Measurements from ENCODE around the gene PHACTR3. TPM values are rescaled to one million over a fixed set of nuclear protein-coding genes. Genes with fewer than 3 reads are reported as not detected.

Gene PHACTR3
- total RNA-seq, 2 donors from 2014 or later: 0.52 TPM; not detected in 1

DNA sequence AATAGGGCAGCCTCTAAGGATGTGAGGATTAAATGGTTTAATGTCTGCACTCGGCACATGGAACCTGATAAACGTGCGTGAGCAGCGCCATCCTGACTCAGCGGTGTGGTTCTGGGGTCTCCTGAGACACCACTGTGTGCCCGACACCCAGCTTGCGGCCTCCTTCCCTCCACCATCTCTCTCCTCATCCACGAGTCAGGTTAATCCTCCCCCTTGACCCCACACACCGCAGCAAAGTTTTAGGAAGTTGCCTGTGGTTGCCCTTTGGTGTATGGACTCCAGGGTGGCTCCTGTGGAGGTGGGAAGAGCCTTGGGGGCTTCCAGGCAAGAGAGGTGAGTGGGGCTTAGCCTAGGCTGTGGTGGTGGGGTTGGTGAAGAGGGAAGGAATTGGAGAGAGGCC lies 68.2 kb downstream of the PHACTR3 start:
- no peaks in the 10 kb centered on the region for H3K9me3 ChIP-seq (ENCODE audit: control insufficient read depth, low read length, poor library complexity, severe bottlenecking)
- DNase-seq (no peak), ATAC-seq (no peak)
- Mint-ChIP-seq H3K27me3 (peaks cover 46% of the 10 kb centered on the region), H3K36me3 (ENCODE audit: low read depth) (no peaks in the 10 kb centered on the region), H3K4me3 (no peak overlapping the region), H3K27ac (no peak overlapping the region), H3K4me1 (no peaks in the 10 kb centered on the region)

DNA sequence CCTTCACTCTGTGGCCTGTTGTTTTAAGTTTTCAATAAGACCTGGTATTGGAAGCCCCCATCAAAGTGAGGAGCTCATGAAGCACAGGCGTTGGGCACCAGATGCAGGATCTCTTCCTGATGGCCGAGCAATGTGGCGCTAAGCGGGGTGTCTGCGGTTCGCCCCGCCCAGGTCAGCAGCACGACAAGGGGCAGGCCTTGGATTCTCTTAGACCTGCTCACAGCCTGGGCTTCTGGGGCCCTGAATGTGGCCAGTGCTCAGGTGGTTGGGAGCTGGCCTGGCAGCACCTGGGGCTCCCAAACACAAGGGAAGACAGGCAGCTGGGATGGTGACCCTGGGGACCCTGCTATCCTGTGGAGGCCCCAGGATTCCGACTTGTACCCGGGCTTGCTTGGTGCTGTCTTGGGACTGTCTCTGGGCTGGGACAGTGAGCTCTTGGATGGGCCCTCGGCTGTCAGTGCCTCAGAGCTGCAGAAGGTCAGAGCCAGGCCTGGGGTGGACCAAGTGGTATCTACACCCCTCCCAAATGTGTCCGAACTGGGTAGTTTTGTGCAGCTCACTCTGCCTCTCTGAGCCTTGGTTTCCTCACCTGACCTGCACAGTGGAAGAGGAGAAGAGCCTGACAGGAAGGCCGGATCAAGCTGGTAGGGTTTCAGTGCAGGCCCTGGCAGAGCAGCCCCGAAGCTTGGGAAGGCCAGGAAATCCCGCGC lies 69.1 kb downstream of the PHACTR3 start:
- peaks cover 51% of the 10 kb centered on the region for H3K27me3 Mint-ChIP-seq
- H3K4me3 Mint-ChIP-seq: no peak overlapping the region
- no peaks in the 10 kb centered on the region for H3K4me1 Mint-ChIP-seq
- H3K27ac Mint-ChIP-seq: no peak overlapping the region
- no peaks in the 10 kb centered on the region for H3K9me3 ChIP-seq (ENCODE audit: control insufficient read depth, low read length, poor library complexity, severe bottlenecking)
- peaks cover 1% of the 10 kb centered on the region for H3K36me3 Mint-ChIP-seq (ENCODE audit: low read depth)
- ATAC-seq: no peak
- no peak for DNase-seq

DNA sequence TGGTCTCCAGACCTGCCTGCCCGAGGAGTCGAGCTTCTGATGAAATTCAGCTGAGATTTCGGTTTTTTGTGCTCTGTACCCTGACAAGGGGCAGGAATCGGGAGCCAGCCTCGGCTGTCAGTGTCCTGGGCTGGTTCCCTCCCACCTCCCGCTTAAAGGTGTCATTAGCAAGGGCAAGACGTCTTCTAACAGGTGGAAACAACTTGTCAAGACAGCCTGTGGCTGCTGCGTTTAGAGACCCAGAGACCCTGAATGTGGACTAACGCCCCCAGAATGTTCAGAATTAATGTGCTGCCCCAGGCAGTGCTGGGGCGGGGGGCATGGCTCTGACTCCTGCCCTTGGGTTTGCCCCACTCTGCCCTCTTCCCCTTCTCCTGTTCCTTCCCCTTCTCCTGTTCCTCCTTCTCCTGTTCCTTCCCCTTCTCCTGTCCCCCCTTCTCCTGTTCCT lies 69.7 kb downstream of the PHACTR3 start:
- H3K4me1 Mint-ChIP-seq: no peaks in the 10 kb centered on the region
- peaks cover 2% of the 10 kb centered on the region for H3K36me3 Mint-ChIP-seq (ENCODE audit: low read depth)
- no peak overlapping the region for H3K4me3 Mint-ChIP-seq
- no peak overlapping the region for H3K27ac Mint-ChIP-seq
- DNase-seq: no peak
- H3K9me3 ChIP-seq (ENCODE audit: control insufficient read depth, low read length, poor library complexity, severe bottlenecking): no peaks in the 10 kb centered on the region
- no peak for ATAC-seq
- peaks cover 54% of the 10 kb centered on the region for H3K27me3 Mint-ChIP-seq

DNA sequence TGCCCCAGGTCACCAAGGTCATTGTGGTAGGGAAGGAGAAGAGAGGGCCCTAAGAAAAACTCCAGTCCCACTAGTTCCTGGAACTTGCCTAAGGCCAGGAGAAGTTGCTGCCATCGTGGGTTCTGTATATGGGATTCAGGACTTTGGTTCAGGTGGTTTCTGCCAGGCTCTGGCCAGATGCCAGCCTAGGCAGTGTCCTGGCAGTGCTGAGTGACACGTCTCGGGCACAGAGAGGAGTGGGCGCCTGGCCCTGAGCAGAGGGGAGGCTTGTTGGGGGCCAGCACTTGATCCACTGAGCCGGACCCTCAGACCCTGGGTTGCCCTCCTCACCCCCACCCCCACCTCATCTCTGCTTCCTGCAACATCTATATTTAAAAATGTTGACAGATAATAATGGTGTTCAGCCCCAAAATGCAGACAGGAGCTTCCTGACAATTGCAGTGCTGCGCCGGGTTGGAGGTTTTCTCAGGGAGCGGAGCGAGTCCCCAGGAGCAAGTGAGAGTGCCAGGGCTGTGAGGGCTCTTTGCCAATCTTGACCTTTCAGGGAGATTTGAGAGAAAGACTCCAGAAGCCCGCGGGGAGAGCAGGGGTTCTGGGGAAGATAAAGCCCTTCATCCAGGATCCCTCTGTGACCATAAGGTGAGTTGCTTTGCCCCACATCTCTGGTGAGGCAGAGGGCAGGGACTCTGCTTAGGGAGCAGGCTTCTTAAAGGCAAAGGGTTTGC lies 71.9 kb downstream of the PHACTR3 start:
- Mint-ChIP-seq H3K27ac (no peak overlapping the region), H3K4me3 (no peak overlapping the region), H3K4me1 (no peaks in the 10 kb centered on the region), H3K36me3 (ENCODE audit: low read depth) (peaks cover 2% of the 10 kb centered on the region), H3K27me3 (peaks cover 59% of the 10 kb centered on the region)
- DNase-seq (no peak), ATAC-seq (no peak)
- no peaks in the 10 kb centered on the region for H3K9me3 ChIP-seq (ENCODE audit: control insufficient read depth, low read length, poor library complexity, severe bottlenecking)

DNA sequence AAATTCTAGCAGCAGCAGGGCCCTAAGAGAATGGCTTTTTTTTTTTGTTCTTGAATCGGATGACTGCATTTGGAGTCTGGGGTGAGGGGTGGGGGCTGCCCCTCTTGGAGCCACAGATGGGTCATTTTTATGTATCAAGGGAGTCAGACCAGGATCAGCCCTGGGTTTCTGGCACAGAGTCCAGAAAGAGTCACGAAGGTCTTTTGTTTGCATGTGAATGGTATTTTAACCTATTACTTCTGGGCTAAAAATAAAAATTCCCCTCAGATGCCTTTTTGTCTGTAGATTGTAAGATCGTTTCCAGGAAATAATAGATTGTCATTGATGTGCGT lies 72.5 kb downstream of the PHACTR3 start:
- no peaks in the 10 kb centered on the region for H3K9me3 ChIP-seq (ENCODE audit: control insufficient read depth, low read length, poor library complexity, severe bottlenecking)
- H3K4me1 Mint-ChIP-seq: no peaks in the 10 kb centered on the region
- DNase-seq (no peak), ATAC-seq (no peak)
- peaks cover 2% of the 10 kb centered on the region for H3K36me3 Mint-ChIP-seq (ENCODE audit: low read depth)
- no peak overlapping the region for H3K4me3 Mint-ChIP-seq
- H3K27ac Mint-ChIP-seq: no peak overlapping the region
- peaks cover 59% of the 10 kb centered on the region for H3K27me3 Mint-ChIP-seq

DNA sequence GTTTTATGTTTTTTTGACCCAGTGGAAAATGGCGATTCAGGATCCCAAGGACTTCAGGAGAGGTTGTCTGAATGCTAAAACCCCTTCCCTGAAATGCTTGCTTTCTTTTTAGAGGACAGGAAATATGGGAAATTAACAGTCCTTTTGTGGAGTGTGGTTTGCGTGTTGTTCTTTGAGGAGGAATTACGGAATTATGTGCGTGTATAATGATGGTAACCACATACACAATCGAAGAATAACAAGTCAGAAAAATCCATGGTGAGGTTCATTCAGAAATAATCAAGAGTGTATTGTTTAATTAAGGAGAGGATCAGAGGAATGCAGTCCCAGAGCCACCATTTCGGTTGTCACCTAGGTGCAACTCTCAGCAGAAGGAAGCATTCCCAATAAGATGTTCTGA lies 73.2 kb downstream of the PHACTR3 start:
- no peaks in the 10 kb centered on the region for H3K9me3 ChIP-seq (ENCODE audit: control insufficient read depth, low read length, poor library complexity, severe bottlenecking)
- no peak overlapping the region for H3K4me3 Mint-ChIP-seq
- no peak overlapping the region for H3K27ac Mint-ChIP-seq
- DNase-seq (no peak), ATAC-seq (no peak)
- H3K4me1 Mint-ChIP-seq: no peaks in the 10 kb centered on the region
- peaks cover 56% of the 10 kb centered on the region for H3K27me3 Mint-ChIP-seq
- peaks cover 2% of the 10 kb centered on the region for H3K36me3 Mint-ChIP-seq (ENCODE audit: low read depth)

DNA sequence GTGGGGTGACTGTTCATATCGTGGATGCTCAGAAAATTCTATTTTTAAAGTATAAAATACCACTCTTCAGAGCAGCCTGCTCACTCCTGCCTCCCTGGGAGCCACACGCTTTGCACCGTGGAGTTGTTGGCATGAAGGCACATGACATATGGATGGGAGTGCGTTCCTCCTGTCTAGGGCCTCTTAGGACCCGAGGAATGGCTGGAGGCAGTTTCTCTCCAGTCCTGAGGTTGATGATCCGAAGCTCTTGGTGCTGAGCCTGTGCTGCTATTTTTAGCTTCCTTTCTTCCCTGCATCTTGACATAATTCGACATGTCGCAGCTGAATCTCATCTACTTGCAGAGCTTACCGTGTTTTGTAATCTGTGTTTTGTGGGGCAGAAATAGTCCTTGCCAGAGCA lies 73.9 kb downstream of the PHACTR3 start:
- DNase-seq (no peak), ATAC-seq (no peak)
- Mint-ChIP-seq H3K27ac (no peak overlapping the region), H3K4me1 (no peaks in the 10 kb centered on the region), H3K36me3 (ENCODE audit: low read depth) (peaks cover 2% of the 10 kb centered on the region), H3K27me3 (peaks cover 49% of the 10 kb centered on the region), H3K4me3 (no peak overlapping the region)
- H3K9me3 ChIP-seq (ENCODE audit: control insufficient read depth, low read length, poor library complexity, severe bottlenecking): no peaks in the 10 kb centered on the region

DNA sequence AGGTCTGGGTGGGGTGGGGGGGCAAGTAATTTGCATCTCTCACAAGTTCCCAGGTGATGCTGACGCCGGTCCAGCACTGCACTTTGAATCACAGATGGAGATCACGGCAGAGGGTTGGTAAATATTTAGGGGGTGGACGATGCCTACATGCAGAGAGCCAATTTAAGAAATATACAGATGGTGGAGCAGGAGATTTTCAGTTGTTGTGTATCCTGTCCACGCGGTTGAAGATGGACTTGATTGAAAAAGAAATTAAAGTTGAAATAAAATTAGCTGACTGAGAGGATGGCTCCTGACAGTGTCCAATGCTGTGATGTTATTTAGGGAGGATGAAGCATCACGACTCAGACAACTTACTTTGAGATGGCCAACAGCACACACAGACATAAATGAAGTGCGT lies 74.6 kb downstream of the PHACTR3 start:
- Mint-ChIP-seq H3K4me3 (no peak overlapping the region), H3K27me3 (peaks cover 45% of the 10 kb centered on the region), H3K27ac (no peak overlapping the region), H3K36me3 (ENCODE audit: low read depth) (peaks cover 2% of the 10 kb centered on the region), H3K4me1 (no peaks in the 10 kb centered on the region)
- no peaks in the 10 kb centered on the region for H3K9me3 ChIP-seq (ENCODE audit: control insufficient read depth, low read length, poor library complexity, severe bottlenecking)
- DNase-seq: no peak
- ATAC-seq: no peak

DNA sequence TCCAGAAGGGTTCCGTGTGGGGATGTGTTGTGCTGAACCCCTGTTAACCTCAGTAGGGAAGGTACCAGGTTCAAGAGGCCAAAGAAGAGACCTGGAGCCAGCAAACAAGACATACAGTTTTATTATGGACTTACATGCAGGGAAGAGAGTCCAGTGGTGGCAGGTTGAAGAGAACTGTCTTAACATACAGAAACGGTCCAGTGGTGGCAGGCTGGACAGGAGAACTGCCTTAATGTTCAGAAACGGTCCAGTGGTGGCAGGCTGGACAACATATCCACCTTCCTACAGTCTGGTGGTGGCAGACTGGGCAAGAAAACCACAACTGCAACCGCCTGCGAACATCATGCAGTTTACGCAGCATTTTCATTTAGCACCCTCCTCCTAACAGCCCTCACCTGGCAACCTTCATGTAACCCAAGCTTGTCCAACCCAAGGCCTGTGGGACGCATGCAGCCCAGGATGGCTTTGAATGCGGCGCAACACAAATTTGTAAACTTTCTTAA lies 75.9 kb downstream of the PHACTR3 start:
- DNase-seq (no peak), ATAC-seq (no peak)
- no peaks in the 10 kb centered on the region for H3K4me1 Mint-ChIP-seq
- peaks cover 45% of the 10 kb centered on the region for H3K27me3 Mint-ChIP-seq
- H3K9me3 ChIP-seq (ENCODE audit: control insufficient read depth, low read length, poor library complexity, severe bottlenecking): no peaks in the 10 kb centered on the region
- H3K4me3 Mint-ChIP-seq: no peak overlapping the region
- H3K27ac Mint-ChIP-seq: no peak overlapping the region
- peaks cover 2% of the 10 kb centered on the region for H3K36me3 Mint-ChIP-seq (ENCODE audit: low read depth)

DNA sequence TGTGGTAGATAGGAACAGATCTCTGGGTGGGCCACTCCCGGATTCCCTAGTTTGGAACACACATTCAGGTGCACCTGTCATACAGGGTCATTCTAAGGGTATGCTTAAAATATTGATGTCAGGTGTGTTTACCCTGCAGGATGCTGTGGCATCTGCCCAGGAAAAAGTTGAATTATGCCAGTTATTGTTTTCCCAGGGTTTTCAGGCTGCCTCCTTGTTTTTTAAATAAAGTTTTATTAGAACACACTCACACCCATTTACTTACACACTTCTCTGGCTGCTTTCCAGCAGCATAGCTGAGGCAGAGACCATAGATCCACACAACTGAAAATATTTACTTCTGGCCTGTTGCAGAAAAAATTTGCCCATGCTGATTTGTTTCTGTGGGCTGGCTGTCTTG lies 76.5 kb downstream of the PHACTR3 start:
- Mint-ChIP-seq H3K27me3 (peaks cover 42% of the 10 kb centered on the region), H3K27ac (no peak overlapping the region), H3K4me3 (no peak overlapping the region), H3K36me3 (ENCODE audit: low read depth) (peaks cover 2% of the 10 kb centered on the region), H3K4me1 (no peaks in the 10 kb centered on the region)
- DNase-seq: no peak
- ATAC-seq: no peak
- H3K9me3 ChIP-seq (ENCODE audit: control insufficient read depth, low read length, poor library complexity, severe bottlenecking): no peaks in the 10 kb centered on the region

DNA sequence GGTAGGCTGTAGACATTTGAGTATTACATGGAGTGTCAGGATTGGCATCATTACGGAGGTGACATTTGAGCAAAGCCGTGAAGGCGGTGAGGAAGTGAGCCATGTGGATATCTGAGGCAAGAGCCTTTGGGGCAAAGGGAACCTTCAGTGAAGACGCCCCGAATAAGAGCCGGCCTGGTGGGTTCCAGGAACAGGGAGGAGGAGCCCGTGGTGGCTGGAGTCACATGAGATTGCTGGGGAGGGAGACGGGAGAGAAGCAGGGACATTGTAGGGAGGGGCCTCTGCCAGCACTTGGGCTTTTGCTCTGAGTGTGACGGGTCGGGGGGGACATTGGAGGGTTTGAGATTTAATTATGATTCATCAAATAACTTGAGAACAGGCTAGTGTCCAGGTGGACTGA lies 78.3 kb downstream of the PHACTR3 start:
- peaks cover 2% of the 10 kb centered on the region for H3K36me3 Mint-ChIP-seq (ENCODE audit: low read depth)
- ATAC-seq: no peak
- no peak for DNase-seq
- H3K27ac Mint-ChIP-seq: no peak overlapping the region
- H3K4me3 Mint-ChIP-seq: no peak overlapping the region
- H3K4me1 Mint-ChIP-seq: no peaks in the 10 kb centered on the region
- peaks cover 24% of the 10 kb centered on the region for H3K27me3 Mint-ChIP-seq
- no peaks in the 10 kb centered on the region for H3K9me3 ChIP-seq (ENCODE audit: control insufficient read depth, low read length, poor library complexity, severe bottlenecking)

DNA sequence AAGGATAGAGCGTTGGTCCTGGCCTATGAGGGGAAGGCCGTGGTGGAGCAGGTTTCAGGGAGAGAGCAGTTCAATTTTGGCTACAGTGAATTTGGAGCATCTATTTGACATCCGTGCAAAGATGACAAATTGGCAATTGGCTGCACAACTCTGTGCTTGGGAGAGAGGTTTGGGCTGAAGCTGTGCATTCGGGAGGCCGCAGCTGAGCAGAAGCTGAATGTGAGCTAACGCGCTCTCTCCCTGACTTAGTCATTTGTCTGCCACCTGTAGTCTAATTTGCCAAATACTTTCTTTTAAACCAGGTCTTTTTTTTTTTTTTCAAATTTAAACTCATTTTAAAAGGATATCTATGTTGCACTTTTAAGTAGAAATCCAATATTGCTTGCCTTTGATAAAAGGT lies 78.8 kb downstream of the PHACTR3 start:
- Mint-ChIP-seq H3K36me3 (ENCODE audit: low read depth) (peaks cover 2% of the 10 kb centered on the region), H3K27ac (no peak overlapping the region), H3K4me1 (no peaks in the 10 kb centered on the region), H3K4me3 (no peak overlapping the region), H3K27me3 (peaks cover 23% of the 10 kb centered on the region)
- ATAC-seq (no peak), DNase-seq (no peak)
- no peaks in the 10 kb centered on the region for H3K9me3 ChIP-seq (ENCODE audit: control insufficient read depth, low read length, poor library complexity, severe bottlenecking)

DNA sequence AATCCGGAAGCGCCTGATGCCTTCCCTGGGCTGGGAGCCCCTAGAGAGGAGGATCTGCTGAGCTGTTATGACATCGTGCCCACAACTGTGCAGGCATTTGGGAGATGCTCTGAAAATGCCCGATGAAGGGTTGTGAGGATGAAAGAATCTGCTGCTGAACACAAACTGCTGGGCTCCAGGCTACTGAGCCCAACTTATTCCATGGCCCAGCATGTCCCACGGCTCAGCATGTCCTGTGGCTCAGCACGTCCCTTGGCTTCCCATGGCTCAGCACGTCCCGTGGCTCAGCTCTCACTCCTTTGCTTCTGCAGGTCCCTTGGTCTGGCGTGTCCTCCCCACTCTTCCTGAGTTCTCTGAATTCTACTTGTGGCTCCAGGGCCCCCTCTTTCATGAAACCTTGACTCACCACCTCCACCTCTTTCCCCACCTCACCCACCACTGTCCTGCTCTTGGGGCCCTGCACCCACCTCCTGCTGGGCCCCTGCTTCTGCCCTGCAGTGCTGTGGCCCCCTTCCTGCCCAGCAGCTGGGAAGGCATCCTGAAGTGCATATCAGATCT lies 80.4 kb downstream of the PHACTR3 start:
- DNase-seq (no peak), ATAC-seq (no peak)
- Mint-ChIP-seq H3K4me3 (no peak overlapping the region), H3K36me3 (ENCODE audit: low read depth) (no peaks in the 10 kb centered on the region), H3K27me3 (peaks cover 12% of the 10 kb centered on the region), H3K4me1 (no peaks in the 10 kb centered on the region), H3K27ac (no peak overlapping the region)
- no peaks in the 10 kb centered on the region for H3K9me3 ChIP-seq (ENCODE audit: control insufficient read depth, low read length, poor library complexity, severe bottlenecking)

Measured in T-helper 17 cell (primary cell).